ENCODE data around the gene BIRC2. TPM values are rescaled to one million over a fixed set of nuclear protein-coding genes. Genes with fewer than 3 reads are reported as not detected.
"Not testable (repeated sequence)": the region's sequence is repeated elsewhere in the genome, so short reads cannot be mapped to it uniquely, and the experiment has no call there.

BIRC2 gene
- 65.9 and 77.4 TPM in 2 replicates for total RNA-seq (2014; rRNA removed)
- polyA plus RNA-seq (2012), result 39.2 TPM

- peak; percentile 93 for DNase-seq (ENCODE audit: low read depth)
Measured at GRCh38 chr11:102346748-102347461, at the start of gene BIRC2. BIRC2 (plus strand) TSS chr11:102347214; CDS start chr11:102349855, 2,641 bp downstream.

- not testable (repeated sequence) for DNase-seq (ENCODE audit: low read depth)
Measured at GRCh38 chr11:102300837-102301236, 46.2 kb upstream of the BIRC2 start.

- DNase-seq (ENCODE audit: low read depth), result no peak
Measured at GRCh38 chr11:102302241-102302640, 44.8 kb upstream of the BIRC2 start.

- no peak for DNase-seq (ENCODE audit: low read depth)
Measured at GRCh38 chr11:102304686-102305085, 42.3 kb upstream of the BIRC2 start.

- DNase-seq (ENCODE audit: low read depth), result no peak
Measured at GRCh38 chr11:102305352-102306047, 41.5 kb upstream of the BIRC2 start.

GRCh38 chr11:102306048-102306597 lies 40.9 kb upstream of the BIRC2 start:
- DNase-seq (ENCODE audit: low read depth), result peak; percentile 52

GRCh38 chr11:102306817-102307726 lies 39.9 kb upstream of the BIRC2 start:
- DNase-seq (ENCODE audit: low read depth), result no peak

- DNase-seq (ENCODE audit: low read depth), result no peak
Measured at GRCh38 chr11:102307727-102308038, 39.3 kb upstream of the BIRC2 start.

GRCh38 chr11:102309621-102310541 lies 37.1 kb upstream of the BIRC2 start:
- no peak for DNase-seq (ENCODE audit: low read depth)

GRCh38 chr11:102312667-102313066 lies 34.3 kb upstream of the BIRC2 start:
- peak; percentile 40 for DNase-seq (ENCODE audit: low read depth)

GRCh38 chr11:102313238-102313940 lies 33.6 kb upstream of the BIRC2 start:
- DNase-seq (ENCODE audit: low read depth), result peak; percentile 36

GRCh38 chr11:102314784-102315183 lies 32.2 kb upstream of the BIRC2 start:
- DNase-seq (ENCODE audit: low read depth), result no peak

GRCh38 chr11:102316346-102316904 lies 30.6 kb upstream of the BIRC2 start:
- DNase-seq (ENCODE audit: low read depth), result no peak

- DNase-seq (ENCODE audit: low read depth), result peak; percentile 96
Measured at GRCh38 chr11:102317099-102317767, 29.8 kb upstream of the BIRC2 start, which contains the start of gene BIRC3. BIRC3 (plus strand) TSS chr11:102317484; CDS start chr11:102324510, 7,026 bp downstream.

- no peak for DNase-seq (ENCODE audit: low read depth)
Measured at GRCh38 chr11:102317768-102318103, 29.3 kb upstream of the BIRC2 start.

GRCh38 chr11:102318469-102318868 lies 28.5 kb upstream of the BIRC2 start:
- DNase-seq (ENCODE audit: low read depth), result no peak

- no peak for DNase-seq (ENCODE audit: low read depth)
Measured at GRCh38 chr11:102319544-102319943, 27.5 kb upstream of the BIRC2 start.

- DNase-seq (ENCODE audit: low read depth), result no peak
Measured at GRCh38 chr11:102320188-102320587, 26.8 kb upstream of the BIRC2 start.

- DNase-seq (ENCODE audit: low read depth), result peak; percentile 62
Measured at GRCh38 chr11:102320679-102321078, 26.3 kb upstream of the BIRC2 start.
